NK-92 (cell line): Measurements from ENCODE around the gene KCNJ2.

Source experiments
- DNase-seq: peaks from one replicate; lab custom pipeline; 2025; ENCODE audit not compliant: unreplicated experiment; lab: John Stamatoyannopoulos, UW

KCNJ2 gene

GRCh38 chr17:70168977-70169708 lies at the start of gene KCNJ2:
TSS of gene KCNJ2 (plus strand) at chr17:70169532. CDS start at chr17:70175040, 5,508 bp downstream.
- DNase-seq = no peak

DNA sequence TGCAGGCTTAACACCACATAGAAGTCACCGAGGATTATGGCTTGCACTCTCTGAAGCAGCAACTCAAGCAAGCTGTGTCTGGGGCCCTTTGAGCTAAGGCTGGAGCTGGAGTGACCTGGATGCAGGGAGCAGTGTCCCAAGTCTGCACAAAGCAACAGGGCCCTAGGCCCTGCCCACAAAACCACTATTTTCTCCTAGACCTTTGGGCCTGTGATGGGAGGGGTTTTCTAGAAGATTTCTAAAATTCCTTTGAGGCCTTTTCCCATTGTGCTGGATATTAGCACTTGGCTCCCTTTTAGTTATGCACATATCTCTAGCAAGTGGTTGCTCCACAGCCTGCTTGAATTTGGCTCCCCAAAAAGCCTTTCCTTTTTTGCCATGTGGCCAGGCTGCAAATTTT lies 49.8 kb upstream of the KCNJ2 start:
- no peak for DNase-seq

DNA sequence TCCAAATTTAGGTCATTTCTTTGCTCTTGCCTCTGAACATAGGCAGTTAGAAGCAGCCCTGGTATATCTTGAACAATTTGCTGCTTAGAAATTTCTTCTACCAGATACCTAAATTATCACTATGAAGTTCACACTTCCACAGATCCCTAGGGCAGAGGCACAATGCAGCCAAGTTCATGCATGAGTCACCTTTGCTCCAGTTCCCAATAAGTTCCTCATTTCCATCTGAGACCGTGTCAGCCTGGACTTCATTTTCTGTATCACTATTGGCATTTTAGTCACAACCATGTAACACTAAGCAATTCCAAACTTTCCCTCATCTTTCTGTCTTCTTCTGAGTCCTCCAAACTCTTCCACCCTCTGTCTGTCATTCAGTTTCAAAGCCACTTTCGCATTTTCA lies 49.3 kb upstream of the KCNJ2 start:
- no peak for DNase-seq

- no peak for DNase-seq
Measured at GRCh38 chr17:70120425-70120824, 48.9 kb upstream of the KCNJ2 start.

DNA sequence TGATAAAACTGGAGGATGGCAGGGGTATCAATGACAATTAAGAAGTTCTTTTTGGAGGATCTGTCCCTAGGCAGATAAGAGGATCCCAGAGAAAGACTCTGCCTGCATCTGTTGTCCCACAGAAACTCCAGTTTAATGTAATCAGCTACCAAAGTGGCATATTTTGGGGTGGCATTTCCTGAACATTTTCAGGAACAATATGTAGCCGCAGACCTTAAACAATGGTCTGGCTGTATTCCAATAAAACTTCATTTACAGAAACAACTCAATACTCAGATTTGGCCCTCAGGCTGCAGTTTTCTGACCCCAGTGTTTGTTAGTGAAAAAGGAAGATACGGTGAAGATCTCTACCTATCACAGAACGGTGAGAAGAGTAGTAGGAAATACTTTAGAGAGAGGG lies 48.2 kb upstream of the KCNJ2 start:
- no peak for DNase-seq

- no peak for DNase-seq
Measured at GRCh38 chr17:70123193-70123592, 46.1 kb upstream of the KCNJ2 start.

DNA sequence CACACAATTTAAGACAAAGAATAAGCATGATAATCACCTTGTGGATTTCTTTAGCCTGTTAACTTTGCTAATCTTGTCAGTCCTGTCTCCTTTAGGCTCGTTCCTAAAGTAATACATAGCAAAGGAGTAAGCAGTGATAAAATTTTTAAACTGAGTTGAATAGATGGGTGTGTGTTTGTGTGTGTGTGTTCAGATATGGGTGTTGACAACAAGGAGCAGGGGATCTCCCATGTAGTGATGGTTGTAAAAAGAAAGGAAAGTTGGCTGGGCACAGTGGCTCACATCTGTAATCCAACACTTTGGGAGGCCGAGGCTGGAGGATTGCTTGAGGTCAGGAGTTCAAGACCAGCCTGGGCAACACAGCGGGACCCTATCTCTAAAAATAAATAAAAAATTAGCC lies 44.6 kb upstream of the KCNJ2 start:
- no peak for DNase-seq

- no peak for DNase-seq
Measured at GRCh38 chr17:70127221-70127873, 42.0 kb upstream of the KCNJ2 start.

DNA sequence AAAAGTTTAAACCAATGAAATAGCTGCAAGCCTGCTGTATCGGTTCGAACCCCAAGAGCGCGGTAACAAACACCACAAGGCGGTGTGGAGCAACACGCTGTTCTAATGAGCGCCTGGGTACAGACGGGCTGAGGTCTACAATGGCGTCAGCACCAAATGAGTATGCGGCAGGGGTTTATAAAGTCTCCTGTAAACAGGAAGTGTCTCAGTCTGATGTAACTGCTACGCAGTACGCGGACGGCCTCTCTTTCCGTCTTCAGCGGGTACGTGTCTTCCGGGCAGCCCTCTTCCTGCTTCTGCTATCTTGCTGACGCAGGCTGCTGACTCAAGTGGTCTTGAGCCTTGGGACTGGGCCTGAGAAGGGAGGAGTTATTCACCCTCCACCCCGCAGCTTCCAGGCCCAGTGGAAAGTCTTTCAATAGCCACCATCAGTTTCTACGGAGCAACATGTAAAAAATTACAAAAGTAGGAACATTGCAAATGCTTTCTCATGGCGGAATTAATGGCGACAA lies 40.5 kb upstream of the KCNJ2 start:
- no peak for DNase-seq

DNA sequence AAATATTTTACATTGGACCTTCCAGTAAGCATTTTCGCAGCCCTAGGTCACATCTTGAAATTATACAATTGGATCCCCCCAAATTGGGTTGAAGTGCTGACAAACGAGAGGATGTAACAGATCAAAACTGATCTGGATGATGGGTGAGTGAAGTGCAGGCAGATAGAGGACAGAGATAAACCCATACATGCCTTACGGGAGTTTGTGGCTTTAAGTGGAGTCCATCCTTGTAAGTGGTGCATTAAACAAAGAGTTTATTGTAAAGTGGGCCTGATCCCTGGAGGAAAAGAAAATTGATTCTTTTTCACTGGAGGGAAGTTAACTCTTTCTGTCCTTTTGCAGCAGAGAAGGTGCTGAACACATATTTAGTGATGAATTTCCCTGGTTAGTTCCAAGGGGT lies 39.0 kb upstream of the KCNJ2 start:
- DNase-seq = no peak

DNA sequence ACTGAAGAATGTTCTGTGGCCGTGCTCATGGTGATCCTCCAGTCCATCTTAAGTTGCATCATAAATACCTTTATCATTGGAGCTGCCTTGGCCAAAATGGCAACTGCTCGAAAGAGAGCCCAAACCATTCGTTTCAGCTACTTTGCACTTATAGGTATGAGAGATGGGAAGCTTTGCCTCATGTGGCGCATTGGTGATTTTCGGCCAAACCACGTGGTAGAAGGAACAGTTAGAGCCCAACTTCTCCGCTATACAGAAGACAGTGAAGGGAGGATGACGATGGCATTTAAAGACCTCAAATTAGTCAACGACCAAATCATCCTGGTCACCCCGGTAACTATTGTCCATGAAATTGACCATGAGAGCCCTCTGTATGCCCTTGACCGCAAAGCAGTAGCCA lies 36.8 kb upstream of the KCNJ2 start:
- no peak for DNase-seq

DNA sequence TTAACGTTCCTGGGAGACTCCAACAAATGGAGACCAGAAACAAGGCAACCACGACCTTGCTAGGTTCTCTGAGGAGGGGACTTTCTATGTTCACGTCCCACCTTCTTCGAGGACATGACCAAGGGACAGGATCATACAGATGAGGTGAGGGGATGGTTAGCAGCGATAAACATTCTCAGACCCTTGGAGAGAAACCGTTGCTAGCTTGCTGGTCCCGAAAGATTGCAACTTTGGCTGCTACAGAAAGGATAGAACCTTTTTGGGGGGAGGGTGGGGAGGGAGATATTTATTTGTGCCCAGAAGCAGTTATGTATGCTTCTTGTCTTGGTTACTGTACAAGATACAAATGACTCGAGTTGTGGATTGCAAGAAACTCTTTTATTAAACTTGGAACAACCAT lies 35.3 kb upstream of the KCNJ2 start:
- no peak for DNase-seq

GRCh38 chr17:70134777-70135176 lies 34.6 kb upstream of the KCNJ2 start:
- DNase-seq = no peak

- DNase-seq = no peak
Measured at GRCh38 chr17:70136131-70136530, 33.2 kb upstream of the KCNJ2 start.

DNA sequence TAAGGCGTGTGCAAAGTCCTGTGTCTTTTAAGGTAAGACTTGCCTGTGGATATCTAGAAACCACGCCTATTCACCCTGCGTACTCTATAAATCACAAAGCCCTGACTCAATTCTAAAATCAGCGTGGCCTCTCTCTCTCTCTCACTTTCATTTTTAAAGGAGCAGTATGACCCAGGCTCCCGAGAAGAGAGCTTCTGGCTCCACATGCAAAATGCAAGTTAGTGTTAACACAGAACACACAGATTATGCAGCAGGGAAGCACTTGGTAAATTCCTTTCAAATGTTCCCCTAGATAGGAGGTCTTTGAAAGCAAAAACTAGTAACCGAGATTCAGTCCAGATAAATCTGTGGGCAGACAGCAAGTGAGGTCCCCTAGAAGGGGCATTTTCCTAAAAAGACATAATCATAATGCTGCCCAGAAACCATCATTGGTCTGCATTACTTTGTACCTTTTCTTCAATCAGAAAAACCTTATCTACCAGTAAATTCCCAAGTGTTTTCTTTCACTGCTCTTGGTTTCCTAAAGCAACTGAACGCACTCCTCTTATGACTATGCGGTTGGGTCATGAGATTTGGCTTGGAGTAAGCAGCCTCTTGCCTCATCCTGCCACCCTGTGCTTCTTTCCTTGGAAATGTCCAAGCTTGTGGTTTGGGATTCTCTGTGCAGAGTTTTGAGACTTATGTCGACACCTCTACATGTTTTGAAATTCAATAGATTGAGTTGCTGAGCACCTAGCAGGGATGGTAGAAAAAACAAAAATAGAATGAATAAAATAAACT lies 31.7 kb upstream of the KCNJ2 start:
- no peak for DNase-seq

DNA sequence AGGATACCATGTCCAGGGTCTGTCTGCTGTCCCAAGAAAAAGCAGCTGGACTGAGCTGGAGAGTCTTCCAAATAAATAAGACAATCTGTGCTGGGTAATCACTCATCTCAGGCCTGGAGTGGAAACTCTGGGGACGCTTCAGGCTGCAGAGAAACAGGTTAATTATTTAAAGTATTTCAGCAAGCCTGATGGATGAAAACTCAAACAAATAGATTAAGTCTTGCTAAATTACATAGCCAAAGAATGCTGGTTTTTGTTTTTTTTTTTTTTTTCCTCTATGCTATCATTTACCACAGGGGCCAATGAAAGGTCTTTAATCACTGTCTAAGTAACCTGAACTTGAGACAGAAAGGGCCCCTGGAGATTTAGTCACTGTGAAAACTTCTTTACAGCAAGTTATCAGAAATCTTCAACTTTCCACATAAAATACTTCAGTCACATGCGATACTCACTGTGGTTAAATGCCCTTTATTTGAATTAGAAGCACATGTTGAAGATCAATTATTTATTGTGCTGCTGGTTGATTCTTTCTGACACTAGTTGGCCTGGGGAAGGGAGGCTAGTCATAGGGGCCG lies 31.0 kb upstream of the KCNJ2 start:
- DNase-seq = no peak

DNA sequence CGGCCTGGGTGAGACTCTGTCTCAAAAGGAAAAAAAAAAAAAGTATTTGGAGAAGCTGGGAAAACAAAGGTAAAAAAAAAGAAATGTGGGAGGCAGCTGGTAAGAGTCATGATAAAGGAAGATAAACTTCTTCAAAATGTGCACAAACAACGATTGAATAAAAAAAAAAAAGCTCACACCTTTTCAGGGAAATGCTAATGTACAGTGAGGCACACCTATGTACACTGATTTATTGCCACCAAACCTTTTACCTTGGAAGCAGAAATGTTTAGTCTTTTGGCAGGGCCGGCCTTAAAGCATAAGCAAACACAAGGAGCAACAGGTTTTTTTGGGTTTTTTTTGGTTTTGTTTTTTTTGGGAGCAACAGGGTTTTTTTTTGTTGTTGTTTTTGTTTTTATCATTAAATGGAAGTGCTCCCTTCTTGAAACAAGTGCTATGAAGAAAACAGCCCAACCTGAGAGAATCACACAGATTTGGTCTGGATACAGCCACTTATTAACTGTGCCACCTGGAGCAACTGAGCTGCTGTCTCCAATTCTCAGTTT lies 29.8 kb upstream of the KCNJ2 start:
- no peak for DNase-seq

DNA sequence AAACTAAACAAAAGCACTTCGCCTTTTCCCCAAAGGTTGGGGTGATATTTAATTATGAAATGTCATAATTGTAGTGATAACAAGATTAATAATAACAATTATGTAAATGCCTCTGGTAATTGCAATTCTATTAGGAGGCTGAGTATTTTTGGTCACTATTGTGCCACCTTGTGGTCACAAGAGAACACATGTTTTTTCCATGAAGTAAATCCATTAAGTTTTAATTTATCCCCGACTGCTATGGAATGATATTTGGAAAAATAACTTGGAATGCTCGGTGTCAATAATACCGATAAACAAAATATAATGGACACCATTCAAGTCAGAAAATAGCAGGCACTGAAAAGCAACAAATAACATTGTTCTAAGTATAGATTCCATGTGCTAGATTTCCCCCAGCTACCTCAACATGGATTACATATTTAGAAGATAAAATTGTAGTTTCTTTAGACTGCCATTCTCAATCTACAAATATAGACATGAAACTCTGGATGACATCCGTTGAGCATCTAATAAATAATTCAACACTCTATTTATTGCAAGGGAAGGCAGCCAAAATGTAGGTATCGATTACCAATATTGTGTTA lies 25.0 kb upstream of the KCNJ2 start:
- no peak for DNase-seq

DNA sequence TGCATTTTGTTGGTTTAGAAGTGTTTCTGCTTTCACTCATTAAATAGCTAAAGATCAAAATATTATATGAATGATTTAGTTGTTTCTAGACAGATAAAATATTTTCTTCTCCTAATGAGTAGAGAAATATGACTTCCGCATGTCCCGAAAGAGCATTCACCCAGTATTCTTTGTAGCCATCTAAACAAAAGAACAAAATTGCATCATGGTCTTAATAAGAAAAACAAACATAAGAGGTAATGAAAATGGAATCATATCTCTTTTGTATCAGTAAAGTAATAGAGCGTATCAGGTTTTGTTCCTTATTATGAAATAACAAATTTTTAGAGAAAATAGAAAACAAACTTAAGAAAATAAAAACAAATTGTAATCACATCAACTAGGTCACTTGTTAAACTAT lies 16.1 kb upstream of the KCNJ2 start:
- no peak for DNase-seq

- DNase-seq = no peak
Measured at GRCh38 chr17:70157151-70157550, 12.2 kb upstream of the KCNJ2 start.

- DNase-seq = no peak
Measured at GRCh38 chr17:70158180-70158579, 11.2 kb upstream of the KCNJ2 start.
